Left renal cortex interstitium (tissue), 4 donors: ENCODE results near the gene RCOR2. TPM values are rescaled to one million over a fixed set of nuclear protein-coding genes. Genes with fewer than 3 reads are reported as not detected.
"Not testable (repeated sequence)": the region's sequence is repeated elsewhere in the genome, so short reads cannot be mapped to it uniquely, and the experiment has no call there.

Source experiments
- DNase-seq, 4 donors: peaks; one replicate each; pipeline ENCODE4 v3.0.0-alpha.2; 2013; ENCODE audit warnings: low read depth in 4 of 4, low spot score in 2 of 4, missing footprints in 1 of 4
- polyA plus RNA-seq, 4 donors: library from polyadenylated mRNA; unstranded; fragments of 120-200 nt; gene quantifications; one replicate each; pipeline ENCODE4 v1.2.1, GENCODE V29; 2013; ENCODE audit not compliant: insufficient read length in 4 of 4

Gene RCOR2
- polyA plus RNA-seq = 10 to 100 TPM in 3 of 4 donors, 1 to 10 TPM in 1; 9.7 to 17.2 (median 13.5) TPM

GRCh38 chr11:63916837-63917691 is at the start of gene RCOR2:
RCOR2 (minus strand) TSS chr11:63917164; CDS start chr11:63916456, 708 bp downstream.
- DNase-seq = no peak

GRCh38 chr11:63966444-63966843 is 49.5 kb upstream of the RCOR2 start:
- DNase-seq = no peak

- not testable (repeated sequence) for DNase-seq
Measured at GRCh38 chr11:63963895-63964294, 46.9 kb upstream of the RCOR2 start.

- no peak for DNase-seq
Measured at GRCh38 chr11:63961608-63962412, 44.8 kb upstream of the RCOR2 start.

- DNase-seq = no peak
Measured at GRCh38 chr11:63958008-63958407, 41.0 kb upstream of the RCOR2 start.

- no peak for DNase-seq
Measured at GRCh38 chr11:63952570-63952969, 35.6 kb upstream of the RCOR2 start.

- no peak for DNase-seq
Measured at GRCh38 chr11:63951779-63952536, 35.0 kb upstream of the RCOR2 start.

GRCh38 chr11:63945477-63946163 is 28.7 kb upstream of the RCOR2 start:
- peak in 2 of 4 donors; percentile 59 to 61 for DNase-seq

- no peak for DNase-seq
Measured at GRCh38 chr11:63944987-63945386, 28.0 kb upstream of the RCOR2 start.

GRCh38 chr11:63942803-63943202 is 25.8 kb upstream of the RCOR2 start:
- DNase-seq = no peak

- DNase-seq = no peak
Measured at GRCh38 chr11:63941901-63942300, 24.9 kb upstream of the RCOR2 start.

- DNase-seq = no peak
Measured at GRCh38 chr11:63940786-63941185, 23.8 kb upstream of the RCOR2 start.

GRCh38 chr11:63939397-63939891 is 22.5 kb upstream of the RCOR2 start:
- no peak for DNase-seq

GRCh38 chr11:63938479-63939396 is 21.8 kb upstream of the RCOR2 start, which contains the start of gene NAA40:
NAA40 (plus strand) TSS chr11:63939002; CDS start chr11:63939097, 95 bp downstream.
- DNase-seq = peak in 3 of 4 donors; percentile 88 to 94 (median 91)

GRCh38 chr11:63937713-63938478 is 20.9 kb upstream of the RCOR2 start:
- no peak for DNase-seq

- DNase-seq = no peak
Measured at GRCh38 chr11:63933459-63933858, 16.5 kb upstream of the RCOR2 start.

- no peak for DNase-seq
Measured at GRCh38 chr11:63931876-63932275, 14.9 kb upstream of the RCOR2 start.

- no peak for DNase-seq
Measured at GRCh38 chr11:63931045-63931444, 14.1 kb upstream of the RCOR2 start.
